T-cell (primary cell): ENCODE measurements around the gene DYNC2H1. TPM values are rescaled to one million over a fixed set of nuclear protein-coding genes. Genes with fewer than 3 reads are reported as not detected.

Experiments
- ATAC-seq, 4 experiments: fragments of 200-7000 bp in 3 of 4; fragments of 150-1000 bp in 1 of 4; cut with Tn5 transposase; replicated peaks in 1 of 4; 1 replicate in 3 of 4; 2 replicates in 1 of 4; pipeline ENCODE4 v1.10.0; 2021; ENCODE audit warnings: moderate library complexity in 3 of 4, mild to moderate bottlenecking in 2 of 4, moderate number of reproducible peaks in 1 of 4
- CTCF ChIA-PET, 2 donors: fragments of 300-600 bp; sonication (Branson Sonifier 250); formaldehyde crosslinking; loops; one replicate each; lab custom pipeline; 2022; ENCODE audit warnings: antibody characterized with exemption in 2 of 2; lab: Charles Lee
- POLR2A ChIA-PET, 2 donors: fragments of 300-600 bp; sonication (Branson Sonifier 250); formaldehyde crosslinking; loops; one replicate each; lab custom pipeline; 2022; ENCODE audit warnings: antibody characterized with exemption in 2 of 2; lab: Charles Lee
- DNase-seq, 35 experiments: peaks; one replicate each; pipeline versions ENCODE4 v3.0.0 to v3.0.0-alpha.2; 2013 to 2023
- H3K27ac ChIP-seq: one replicate; pipeline ENCODE4 v1.5.1; 2013; ENCODE audit warnings: low read length
- H3K27me3 ChIP-seq, 2 experiments: replicated peaks in 1 of 2; 1 replicate in 1 of 2; 2 replicates in 1 of 2; pipeline versions ENCODE4 v1.6.1 to v1.7.0; 2013; ENCODE audit warnings: low read length in 1 of 2, mixed read lengths in 1 of 2; ENCODE audit not compliant: control insufficient read depth in 2 of 2, insufficient read depth in 2 of 2; ENCODE audit errors: extremely low read depth in 1 of 2
- H3K36me3 ChIP-seq, 2 donors: 1 replicate in 1 of 2; 2 replicates in 1 of 2; pipeline versions ENCODE4 v1.6.1 to v1.7.0; 2013; ENCODE audit warnings: low read length in 1 of 2; ENCODE audit not compliant: control insufficient read depth in 2 of 2, insufficient read depth in 1 of 2; ENCODE audit errors: extremely low read depth in 1 of 2
- H3K4me1 ChIP-seq, 2 experiments: 1 replicate in 1 of 2; 2 replicates in 1 of 2; pipeline versions ENCODE4 v1.6.1 to v1.7.0; 2013; ENCODE audit warnings: low read length in 2 of 2, mixed read lengths in 1 of 2; ENCODE audit not compliant: insufficient read depth in 2 of 2, control insufficient read depth in 1 of 2; ENCODE audit errors: extremely low read depth in 1 of 2
- H3K4me3 ChIP-seq, 2 donors: 1 replicate in 1 of 2; 2 replicates in 1 of 2; pipeline versions ENCODE4 v1.5.1 to v1.7.0; 2013; ENCODE audit warnings: mild to moderate bottlenecking in 2 of 2, low read length in 1 of 2, moderate library complexity in 1 of 2; ENCODE audit not compliant: control insufficient read depth in 1 of 2; ENCODE audit errors: extremely low read depth in 1 of 2
- H3K9me3 ChIP-seq: 2 replicates; pipeline ENCODE4 v1.7.0; 2013
- H3K27ac Mint-ChIP-seq, 2 donors: one replicate each; pipeline ENCODE4 v1.8.0; 2020 to 2021; ENCODE audit warnings: mild to moderate bottlenecking in 2 of 2, mixed read lengths in 2 of 2
- H3K27me3 Mint-ChIP-seq, 2 donors: one replicate each; pipeline ENCODE4 v1.8.0; 2021 to 2022; ENCODE audit warnings: mixed read lengths in 2 of 2
- H3K36me3 Mint-ChIP-seq: one replicate; pipeline ENCODE4 v1.8.0; 2021; ENCODE audit warnings: mixed read lengths
- H3K4me1 Mint-ChIP-seq, 3 donors: one replicate each; pipeline ENCODE4 v1.8.0; 2020 to 2022; ENCODE audit warnings: mixed read lengths in 3 of 3, mild to moderate bottlenecking in 1 of 3
- H3K4me3 Mint-ChIP-seq, 3 donors: one replicate each; pipeline ENCODE4 v1.8.0; 2020 to 2022; ENCODE audit warnings: mild to moderate bottlenecking in 3 of 3, mixed read lengths in 3 of 3, moderate library complexity in 3 of 3
- H3K9me3 Mint-ChIP-seq, 3 donors: one replicate each; pipeline ENCODE4 v1.8.0; 2020 to 2022; ENCODE audit warnings: mixed read lengths in 3 of 3
- WGBS: methylation state at CpG from one replicate; pipeline ENCODE4 v1.1.5; 2013; ENCODE audit warnings: missing lambda C conversion rate; ENCODE audit not compliant: insufficient coverage; 5-methylcytosine and 5-hydroxymethylcytosine counted together
- total RNA-seq, 35 experiments: library from RNA in 6 of 35; stranded (reverse) in 6 of 35; fragments of 120-200 nt in 1 of 35; gene quantifications; one replicate each; pipeline versions ENCODE4 v1.2.1 to v1.2.4 and lab custom pipeline; 2013 to 2026

DYNC2H1 gene
- total RNA-seq, 5 donors from 2014 or later (not counting 1 experiment from before 2014, with no cell fraction given) = 2.6 to 4.4 (median 3.2) TPM

DNA sequence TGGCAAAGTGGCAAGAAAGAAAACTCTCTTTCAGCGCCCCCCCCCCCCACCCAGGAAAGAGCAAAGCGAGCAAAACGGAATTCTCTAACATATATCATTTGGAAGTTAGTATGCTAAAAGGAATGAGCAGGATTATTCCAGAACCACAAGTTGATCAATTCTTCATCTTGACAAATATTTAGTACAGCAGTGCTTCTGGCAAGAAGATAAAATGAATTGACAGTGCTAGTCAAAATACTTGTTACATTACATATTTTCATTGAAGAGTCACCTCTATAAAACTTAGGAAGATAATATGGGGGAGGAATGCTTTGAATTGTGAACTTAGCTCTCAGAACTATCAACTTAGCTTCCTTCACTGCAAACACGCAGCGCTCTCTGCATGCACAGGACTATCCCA, 377.4 kb downstream of the DYNC2H1 start:
- H3K27ac Mint-ChIP-seq = no peak overlapping the region
- no peaks in the 10 kb centered on the region for H3K27me3 Mint-ChIP-seq
- peaks cover 0 to 3% of the 10 kb centered on the region in 2 experiments for H3K27me3 ChIP-seq
- H3K4me1 Mint-ChIP-seq = no peaks in the 10 kb centered on the region
- H3K4me3 Mint-ChIP-seq = no peak overlapping the region
- DNase-seq (no peak), ATAC-seq (no peak)
- H3K9me3 Mint-ChIP-seq = no peaks in the 10 kb centered on the region
- H3K27ac ChIP-seq = no peak overlapping the region
- POLR2A ChIA-PET = no interaction called here
- H3K4me3 ChIP-seq = no peak overlapping the region
- no peaks in the 10 kb centered on the region for H3K9me3 ChIP-seq
- CTCF ChIA-PET = interaction anchor here in 1 of 2 donors (0.6 kb wide), 1 partner anchor 9 kb away, joined by 3 read pairs; no protein-coding TSS in a partner anchor
- H3K36me3 Mint-ChIP-seq = no peaks in the 10 kb centered on the region
- no peaks in the 10 kb centered on the region for H3K36me3 ChIP-seq
- no CpG with 5 or more reads among the region's 5 CpGs for WGBS
- no peaks in the 10 kb centered on the region for H3K4me1 ChIP-seq

DNA sequence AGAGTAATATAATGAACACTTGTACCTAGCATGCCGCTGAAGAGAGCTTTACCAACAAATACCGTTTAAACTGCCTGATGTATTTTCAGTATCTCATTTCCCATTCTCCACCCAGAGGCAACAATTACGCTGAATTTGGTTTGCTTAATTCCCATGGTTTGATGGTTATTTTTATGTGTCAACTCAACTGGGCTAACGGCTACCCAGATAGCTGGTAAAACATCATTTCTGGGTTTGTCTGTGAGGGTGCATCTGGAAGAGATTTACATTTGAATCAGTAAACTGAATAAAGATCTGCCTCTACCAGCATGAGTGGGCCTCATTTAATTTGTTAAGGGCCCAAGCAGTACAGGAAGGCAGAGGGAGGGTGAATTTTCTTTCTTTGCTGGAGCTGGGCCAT, 377.9 kb downstream of the DYNC2H1 start:
- Mint-ChIP-seq H3K27me3 (peaks cover 0 to 2% of the 10 kb centered on the region in 2 donors), H3K4me1 (no peaks in the 10 kb centered on the region), H3K9me3 (no peaks in the 10 kb centered on the region), H3K27ac (no peak overlapping the region), H3K4me3 (no peak overlapping the region), H3K36me3 (no peaks in the 10 kb centered on the region)
- H3K4me1 ChIP-seq = no peaks in the 10 kb centered on the region
- no peak overlapping the region for H3K4me3 ChIP-seq
- DNase-seq = no peak
- no peak for ATAC-seq
- ChIA-PET POLR2A (no interaction called here), CTCF (no interaction called here)
- 100% methylated on average over 1 of the region's 4 CpGs for WGBS
- H3K9me3 ChIP-seq = no peaks in the 10 kb centered on the region
- H3K27me3 ChIP-seq = peaks cover 0 to 4% of the 10 kb centered on the region in 2 experiments
- no peaks in the 10 kb centered on the region for H3K36me3 ChIP-seq
- H3K27ac ChIP-seq = no peak overlapping the region

DNA sequence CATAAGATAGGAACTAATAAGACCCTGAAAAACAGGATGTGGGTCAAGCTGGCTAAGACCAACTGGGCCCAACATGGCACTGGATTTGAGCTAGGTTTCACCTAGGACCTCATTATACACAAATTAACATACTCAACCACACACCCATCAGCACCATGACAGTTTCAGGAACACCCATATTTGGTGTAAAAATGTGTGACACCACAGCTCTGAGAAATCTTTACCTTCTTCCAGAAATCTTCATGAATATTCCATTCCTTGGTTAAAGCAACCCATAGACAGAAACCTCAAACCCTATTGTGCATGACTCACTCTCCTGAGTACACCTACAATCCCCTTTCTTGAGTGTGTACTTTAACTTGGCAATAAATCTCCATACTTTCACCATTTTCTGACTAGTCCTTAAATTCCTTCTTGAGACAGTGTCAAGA, 378.8 kb downstream of the DYNC2H1 start:
- H3K27ac ChIP-seq = no peak overlapping the region
- Mint-ChIP-seq H3K4me3 (no peak overlapping the region), H3K36me3 (no peaks in the 10 kb centered on the region), H3K4me1 (no peaks in the 10 kb centered on the region), H3K27ac (no peak overlapping the region), H3K27me3 (peaks cover 0 to 2% of the 10 kb centered on the region in 2 donors), H3K9me3 (no peaks in the 10 kb centered on the region)
- DNase-seq (no peak), ATAC-seq (no peak)
- no peaks in the 10 kb centered on the region for H3K4me1 ChIP-seq
- POLR2A ChIA-PET = no interaction called here
- no peaks in the 10 kb centered on the region for H3K36me3 ChIP-seq
- peaks cover 0 to 4% of the 10 kb centered on the region in 2 experiments for H3K27me3 ChIP-seq
- CTCF ChIA-PET = no interaction called here
- no peak overlapping the region for H3K4me3 ChIP-seq
- H3K9me3 ChIP-seq = no peaks in the 10 kb centered on the region

DNA sequence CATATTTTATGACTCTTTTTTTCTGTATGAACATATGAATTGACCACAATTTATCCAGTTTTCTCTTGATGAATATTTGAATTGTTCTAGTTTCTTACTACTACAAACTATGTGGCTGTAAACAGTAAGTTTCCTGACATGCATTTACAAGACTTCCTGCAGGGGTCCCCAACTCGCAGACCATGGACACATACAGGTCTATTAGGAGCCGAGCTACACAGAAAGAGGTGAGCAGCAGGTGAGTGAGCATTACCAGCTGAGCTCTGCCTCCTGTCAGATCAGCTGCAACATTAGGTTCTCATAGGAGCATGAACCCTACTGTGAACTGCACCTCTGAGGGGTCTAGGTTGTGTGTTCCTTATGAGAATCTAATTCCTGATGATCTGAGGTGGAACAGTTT, 379.4 kb downstream of the DYNC2H1 start:
- no peaks in the 10 kb centered on the region for H3K9me3 ChIP-seq
- peaks cover 0 to 4% of the 10 kb centered on the region in 2 experiments for H3K27me3 ChIP-seq
- Mint-ChIP-seq H3K4me3 (no peak overlapping the region), H3K27ac (no peak overlapping the region), H3K4me1 (no peaks in the 10 kb centered on the region), H3K9me3 (no peaks in the 10 kb centered on the region), H3K36me3 (no peaks in the 10 kb centered on the region), H3K27me3 (peaks cover 0 to 2% of the 10 kb centered on the region in 2 donors)
- H3K27ac ChIP-seq = no peak overlapping the region
- H3K4me3 ChIP-seq = no peak overlapping the region
- no peaks in the 10 kb centered on the region for H3K4me1 ChIP-seq
- DNase-seq (no peak), ATAC-seq (no peak)
- no peaks in the 10 kb centered on the region for H3K36me3 ChIP-seq
- CTCF ChIA-PET = no interaction called here
- 56% methylated on average over 2 of the region's 2 CpGs for WGBS
- POLR2A ChIA-PET = no interaction called here

DNA sequence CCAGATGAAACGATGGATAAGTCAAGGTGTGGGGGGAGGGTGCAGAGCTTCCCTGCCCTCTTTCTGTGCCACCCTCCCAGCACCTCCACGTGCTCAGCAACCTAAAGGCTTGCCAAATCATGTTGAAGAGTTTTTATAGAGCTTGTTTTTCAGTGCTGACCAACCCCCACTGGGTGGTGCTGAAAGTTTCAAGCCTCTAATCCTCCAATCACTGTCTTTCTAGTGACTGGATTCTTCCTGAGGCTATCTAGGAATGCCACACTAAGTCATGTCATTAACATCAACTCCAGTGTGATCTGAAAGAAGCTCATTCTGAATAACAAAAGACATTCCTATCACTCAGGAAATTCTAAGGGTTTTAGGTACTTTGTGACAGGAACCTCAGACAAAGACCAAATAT, 382.6 kb downstream of the DYNC2H1 start:
- no CpG with 5 or more reads among the region's 2 CpGs for WGBS
- H3K4me3 Mint-ChIP-seq = no peak overlapping the region
- CTCF ChIA-PET = no interaction called here

DNA sequence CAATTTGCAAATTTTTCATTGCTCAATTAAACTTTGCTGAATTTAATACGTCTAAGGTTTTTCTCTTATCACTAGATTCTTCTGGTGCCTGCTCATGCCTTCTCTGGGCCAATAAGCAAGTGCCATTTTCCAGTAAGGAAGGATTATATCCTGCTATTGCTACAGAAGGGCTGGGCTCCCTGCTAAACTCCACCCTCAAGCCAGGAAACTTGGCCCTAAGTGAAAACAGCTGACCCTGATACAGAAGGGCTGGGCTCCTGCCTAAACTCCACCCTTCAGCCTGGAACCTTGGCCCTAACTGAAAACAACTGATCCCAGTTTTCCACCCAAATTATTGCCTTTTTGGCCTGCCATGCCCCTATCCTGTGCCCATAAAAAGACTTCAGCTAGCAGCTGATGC, 385.3 kb downstream of the DYNC2H1 start:
- no peak overlapping the region for H3K27ac ChIP-seq
- no CpG with 5 or more reads among the region's 1 CpG for WGBS
- no peaks in the 10 kb centered on the region for H3K36me3 Mint-ChIP-seq
- H3K27me3 Mint-ChIP-seq = peaks cover 0 to 2% of the 10 kb centered on the region in 2 donors
- no peaks in the 10 kb centered on the region for H3K4me1 Mint-ChIP-seq
- no peaks in the 10 kb centered on the region for H3K36me3 ChIP-seq
- H3K4me3 ChIP-seq = no peak overlapping the region
- ATAC-seq (no peak), DNase-seq (no peak)
- no peaks in the 10 kb centered on the region for H3K9me3 ChIP-seq
- H3K27me3 ChIP-seq = peaks cover 0 to 7% of the 10 kb centered on the region in 2 experiments
- H3K4me3 Mint-ChIP-seq = no peak overlapping the region
- H3K4me1 ChIP-seq = no peaks in the 10 kb centered on the region
- ChIA-PET CTCF (no interaction called here), POLR2A (no interaction called here)
- H3K27ac Mint-ChIP-seq = no peak overlapping the region
- H3K9me3 Mint-ChIP-seq = peaks cover 0 to 6% (median 0%) of the 10 kb centered on the region in 3 donors

More for the DNA sequence above, 382.6 kb downstream of the DYNC2H1 start:
- H3K27me3 Mint-ChIP-seq = peaks cover 0 to 2% of the 10 kb centered on the region in 2 donors
- Histone ChIP-seq H3K27ac (no peak overlapping the region), H3K9me3 (no peaks in the 10 kb centered on the region), H3K4me1 (no peaks in the 10 kb centered on the region), H3K27me3 (peaks cover 0 to 4% of the 10 kb centered on the region in 2 experiments), H3K36me3 (no peaks in the 10 kb centered on the region), H3K4me3 (no peak overlapping the region)
- H3K4me1 Mint-ChIP-seq = no peaks in the 10 kb centered on the region
- DNase-seq = no peak
- no peak for ATAC-seq
- H3K27ac Mint-ChIP-seq = no peak overlapping the region
- POLR2A ChIA-PET = no interaction called here
- H3K36me3 Mint-ChIP-seq = no peaks in the 10 kb centered on the region
- no peaks in the 10 kb centered on the region for H3K9me3 Mint-ChIP-seq

DNA sequence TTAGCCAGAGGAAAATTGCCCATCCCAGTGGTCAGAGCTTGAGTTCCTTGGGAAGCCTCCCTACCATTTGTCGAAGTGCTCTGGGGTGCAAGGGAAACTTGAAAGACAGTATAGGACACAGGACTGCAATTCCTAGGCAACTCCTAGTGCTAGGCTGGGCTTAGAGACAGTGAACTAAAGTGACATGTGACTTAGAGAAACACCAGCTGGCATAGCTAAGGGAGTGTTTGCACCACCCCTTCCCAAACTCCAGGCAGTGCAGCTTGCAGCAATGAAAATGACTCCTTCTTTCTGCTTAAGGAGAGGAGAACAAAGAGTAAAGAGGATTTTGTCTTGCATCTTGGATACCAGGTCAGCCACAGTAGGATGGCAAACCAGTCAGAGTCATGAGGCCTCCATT, 388.0 kb downstream of the DYNC2H1 start:
- Histone ChIP-seq H3K36me3 (no peaks in the 10 kb centered on the region), H3K4me1 (no peaks in the 10 kb centered on the region), H3K27me3 (peaks cover 0 to 3% of the 10 kb centered on the region in 2 experiments), H3K4me3 (no peak overlapping the region), H3K9me3 (no peaks in the 10 kb centered on the region), H3K27ac (no peak overlapping the region)
- 86% methylated on average over 1 of the region's 1 CpG for WGBS
- H3K9me3 Mint-ChIP-seq = peaks cover 0 to 13% (median 2%) of the 10 kb centered on the region in 3 donors
- POLR2A ChIA-PET = no interaction called here
- no peak overlapping the region for H3K4me3 Mint-ChIP-seq
- no peaks in the 10 kb centered on the region for H3K27me3 Mint-ChIP-seq
- H3K36me3 Mint-ChIP-seq = no peaks in the 10 kb centered on the region
- ATAC-seq (no peak), DNase-seq (no peak)
- no peak overlapping the region for H3K27ac Mint-ChIP-seq
- no peaks in the 10 kb centered on the region for H3K4me1 Mint-ChIP-seq
- CTCF ChIA-PET = no interaction called here
